ENCODE measurements around the gene PGP. TPM values are rescaled to one million over a fixed set of nuclear protein-coding genes. Genes with fewer than 3 reads are reported as not detected.

PGP gene
- total RNA-seq, 1 donor from 2014 or later, result 36.1 TPM

DNA sequence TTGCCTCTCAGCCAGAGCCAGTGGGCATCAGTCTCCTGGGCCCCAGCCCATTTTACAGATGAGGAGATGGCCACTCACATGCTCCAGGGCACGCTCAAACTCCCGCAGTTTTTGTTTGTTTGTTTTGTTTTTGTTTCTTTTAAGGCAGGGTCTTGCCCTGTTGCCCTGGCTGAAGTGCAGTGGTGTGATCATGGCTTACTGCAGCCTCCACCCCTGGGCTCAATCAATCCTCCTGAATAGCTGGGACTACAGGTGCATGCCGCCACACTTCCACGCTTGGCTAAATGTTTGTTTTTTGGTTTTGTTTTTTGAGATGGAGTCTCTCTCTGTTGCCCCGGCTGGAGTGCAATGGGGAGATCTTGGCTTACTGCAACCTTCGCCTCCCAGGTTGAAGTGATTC lies 12.3 kb upstream of the PGP start:
- no peak overlapping the region for H3K4me3 Mint-ChIP-seq (ENCODE audit: low read depth)
- H3K9me3 Mint-ChIP-seq, result no peaks in the 10 kb centered on the region
- H3K36me3 Mint-ChIP-seq (ENCODE audit: low read depth), result peaks cover 17% of the 10 kb centered on the region
- peaks cover 8% of the 10 kb centered on the region for H3K4me1 Mint-ChIP-seq (ENCODE audit: low read depth)
- no peaks in the 10 kb centered on the region for H3K27me3 Mint-ChIP-seq (ENCODE audit: low read depth)
- no peak overlapping the region for H3K27ac Mint-ChIP-seq
- intact Hi-C loops (cut with micrococcal nuclease), result no loop called here
- no peak for DNase-seq (ENCODE audit: low spot score)

DNA sequence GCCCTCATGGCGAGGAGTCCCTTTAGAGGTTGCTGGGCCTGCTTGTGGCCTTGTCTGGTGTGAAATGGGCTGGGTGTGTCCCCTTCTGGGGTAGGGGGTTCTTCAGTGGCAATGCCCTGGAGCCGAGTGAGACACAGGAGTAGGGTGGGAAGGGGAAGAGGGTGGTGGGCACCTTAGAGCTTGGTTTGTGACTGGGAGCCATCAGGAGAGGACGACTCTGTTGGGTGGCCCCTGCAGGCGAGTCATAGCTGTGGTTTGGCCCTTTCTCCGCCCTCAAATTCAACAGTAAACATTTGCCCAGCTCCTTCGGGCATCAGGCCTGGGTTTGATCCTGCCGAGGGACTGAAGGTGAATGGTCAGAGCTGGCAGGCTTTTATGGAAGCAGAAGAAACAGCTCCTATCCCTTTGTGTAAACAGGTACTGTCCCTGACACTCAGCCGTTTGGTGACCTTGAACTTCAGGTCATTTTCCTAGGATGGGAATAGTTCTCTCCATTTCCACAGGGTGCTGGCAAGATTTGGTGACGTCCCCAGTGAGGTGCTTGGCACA lies 11.7 kb upstream of the PGP start:
- peaks cover 17% of the 10 kb centered on the region for H3K36me3 Mint-ChIP-seq (ENCODE audit: low read depth)
- peak overlapping the region; percentile 56 for H3K4me3 Mint-ChIP-seq (ENCODE audit: low read depth)
- no peaks in the 10 kb centered on the region for H3K9me3 Mint-ChIP-seq
- intact Hi-C loops (cut with micrococcal nuclease), result no loop called here
- no peaks in the 10 kb centered on the region for H3K27me3 Mint-ChIP-seq (ENCODE audit: low read depth)
- H3K27ac Mint-ChIP-seq, result no peak overlapping the region
- DNase-seq (ENCODE audit: low spot score), result no peak
- peaks cover 8% of the 10 kb centered on the region for H3K4me1 Mint-ChIP-seq (ENCODE audit: low read depth)

DNA sequence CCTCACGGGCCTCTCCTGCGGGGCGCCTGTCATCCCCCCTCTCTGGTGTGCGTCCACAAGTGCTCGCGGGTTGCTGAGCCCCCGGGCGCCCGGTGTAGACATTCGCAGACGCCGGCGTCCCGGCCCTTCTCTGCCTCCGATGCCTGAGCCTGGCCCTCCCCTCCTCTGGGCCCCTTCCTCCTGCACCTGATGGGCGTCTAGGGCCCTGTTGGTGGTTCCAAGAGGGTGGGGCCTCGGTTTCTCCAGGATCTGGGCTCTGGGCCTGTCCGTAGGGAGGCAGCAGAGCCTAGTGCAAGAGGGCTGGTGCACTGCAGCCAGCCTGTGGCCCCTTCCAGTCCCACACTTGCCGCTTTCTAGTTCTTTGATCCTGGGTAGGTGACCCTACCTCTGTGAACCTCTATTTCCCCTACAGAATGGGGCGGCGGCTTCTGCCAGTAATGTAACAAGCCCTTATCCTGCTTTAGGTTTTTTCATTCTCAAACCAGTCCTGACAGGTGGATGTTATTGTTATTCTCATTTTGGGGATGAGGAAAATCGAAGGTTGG lies 9.4 kb upstream of the PGP start:
- Mint-ChIP-seq H3K36me3 (ENCODE audit: low read depth) (peaks cover 5% of the 10 kb centered on the region), H3K4me3 (ENCODE audit: low read depth) (peak overlapping the region; percentile 82), H3K27ac (peak overlapping the region; percentile 68), H3K4me1 (ENCODE audit: low read depth) (peaks cover 8% of the 10 kb centered on the region), H3K9me3 (no peaks in the 10 kb centered on the region), H3K27me3 (ENCODE audit: low read depth) (no peaks in the 10 kb centered on the region)
- intact Hi-C loops (cut with micrococcal nuclease), result loop anchor here (1.0 to 2.0 kb wide), 4 partner anchors 9 to 289 kb away; partner anchors contain the start of genes ATP6V0C, MLST8 and RNPS1
- DNase-seq (ENCODE audit: low spot score), result peak; percentile 26

DNA sequence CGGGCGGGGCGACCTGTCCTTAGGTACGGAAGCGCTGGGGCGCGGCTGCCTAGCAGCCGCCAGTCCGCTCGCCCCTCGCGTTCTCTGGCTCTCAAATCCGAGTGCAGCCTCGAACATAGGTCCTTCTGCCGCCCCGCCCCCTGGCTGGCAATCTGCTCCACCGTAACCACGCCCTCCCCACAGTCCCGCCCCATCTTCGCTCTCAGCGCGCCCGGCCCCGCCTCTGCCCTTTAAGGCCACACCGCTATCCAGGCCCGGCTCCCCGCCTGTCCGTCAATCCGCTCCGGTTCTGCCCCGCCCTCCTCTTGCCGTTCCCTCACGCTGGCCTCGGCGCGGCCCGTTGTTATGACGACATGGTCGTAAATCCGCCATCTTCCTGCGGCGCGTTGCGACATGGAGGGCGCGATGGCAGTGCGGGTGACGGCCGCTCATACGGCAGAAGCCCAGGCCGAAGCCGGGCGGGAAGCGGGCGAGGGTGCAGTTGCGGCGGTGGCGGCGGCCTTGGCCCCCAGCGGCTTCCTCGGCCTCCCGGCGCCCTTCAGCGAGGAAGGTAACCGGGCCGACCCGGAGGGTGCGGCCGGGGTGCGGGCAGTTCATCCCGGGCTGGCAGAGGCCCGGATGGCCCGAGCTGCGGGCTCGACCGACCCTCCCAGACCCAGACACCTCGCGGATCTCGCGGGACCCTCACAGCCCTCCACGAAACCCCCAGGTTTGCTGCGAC lies 8.7 kb upstream of the PGP start, which contains the start of gene E4F1:
Gene E4F1 (plus strand): TSS at position 371 of the 721 bp plus-strand sequence. CDS start 23 bp downstream, at position 394.
- peak; percentile 100 for DNase-seq (ENCODE audit: low spot score)
- Mint-ChIP-seq H3K9me3 (no peaks in the 10 kb centered on the region), H3K27ac (peak within 1 kb of the TSS; percentile 75), H3K36me3 (ENCODE audit: low read depth) (peaks cover 5% of the 10 kb centered on the region), H3K4me1 (ENCODE audit: low read depth) (peaks cover 8% of the 10 kb centered on the region), H3K27me3 (ENCODE audit: low read depth) (no peaks in the 10 kb centered on the region), H3K4me3 (ENCODE audit: low read depth) (peak within 1 kb of the TSS; percentile 82)
- intact Hi-C loops (cut with micrococcal nuclease), result loop anchor here (1.0 to 2.0 kb wide), 4 partner anchors 8 to 289 kb away; partner anchors contain the start of genes ATP6V0C, MLST8 and RNPS1

DNA sequence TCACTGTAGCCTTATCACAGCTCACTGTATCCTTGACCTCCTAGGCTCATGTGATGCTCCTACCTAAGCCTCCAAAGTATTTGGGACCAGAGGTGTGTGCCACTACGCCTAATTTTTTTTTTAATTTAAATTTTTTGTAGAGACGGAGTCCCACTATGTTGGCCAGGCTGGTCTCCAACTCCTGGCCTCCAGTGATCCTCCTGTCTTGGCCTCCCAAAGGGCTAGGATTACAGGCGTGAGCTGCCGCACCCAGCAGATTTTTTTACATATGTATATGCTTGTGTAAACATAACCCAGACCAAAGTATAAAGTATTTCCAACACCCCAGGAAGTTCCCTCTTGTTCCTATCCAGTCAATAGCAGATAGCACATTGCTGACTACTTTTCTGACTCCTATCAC lies 1.7 kb upstream of the PGP start:
- Mint-ChIP-seq H3K36me3 (ENCODE audit: low read depth) (peaks cover 21% of the 10 kb centered on the region), H3K4me3 (ENCODE audit: low read depth) (peak overlapping the region; percentile 89), H3K9me3 (no peaks in the 10 kb centered on the region), H3K4me1 (ENCODE audit: low read depth) (peaks cover 16% of the 10 kb centered on the region), H3K27ac (peak overlapping the region; percentile 63), H3K27me3 (ENCODE audit: low read depth) (no peaks in the 10 kb centered on the region)
- intact Hi-C loops (cut with micrococcal nuclease), result no loop called here
- DNase-seq (ENCODE audit: low spot score), result no peak

DNA sequence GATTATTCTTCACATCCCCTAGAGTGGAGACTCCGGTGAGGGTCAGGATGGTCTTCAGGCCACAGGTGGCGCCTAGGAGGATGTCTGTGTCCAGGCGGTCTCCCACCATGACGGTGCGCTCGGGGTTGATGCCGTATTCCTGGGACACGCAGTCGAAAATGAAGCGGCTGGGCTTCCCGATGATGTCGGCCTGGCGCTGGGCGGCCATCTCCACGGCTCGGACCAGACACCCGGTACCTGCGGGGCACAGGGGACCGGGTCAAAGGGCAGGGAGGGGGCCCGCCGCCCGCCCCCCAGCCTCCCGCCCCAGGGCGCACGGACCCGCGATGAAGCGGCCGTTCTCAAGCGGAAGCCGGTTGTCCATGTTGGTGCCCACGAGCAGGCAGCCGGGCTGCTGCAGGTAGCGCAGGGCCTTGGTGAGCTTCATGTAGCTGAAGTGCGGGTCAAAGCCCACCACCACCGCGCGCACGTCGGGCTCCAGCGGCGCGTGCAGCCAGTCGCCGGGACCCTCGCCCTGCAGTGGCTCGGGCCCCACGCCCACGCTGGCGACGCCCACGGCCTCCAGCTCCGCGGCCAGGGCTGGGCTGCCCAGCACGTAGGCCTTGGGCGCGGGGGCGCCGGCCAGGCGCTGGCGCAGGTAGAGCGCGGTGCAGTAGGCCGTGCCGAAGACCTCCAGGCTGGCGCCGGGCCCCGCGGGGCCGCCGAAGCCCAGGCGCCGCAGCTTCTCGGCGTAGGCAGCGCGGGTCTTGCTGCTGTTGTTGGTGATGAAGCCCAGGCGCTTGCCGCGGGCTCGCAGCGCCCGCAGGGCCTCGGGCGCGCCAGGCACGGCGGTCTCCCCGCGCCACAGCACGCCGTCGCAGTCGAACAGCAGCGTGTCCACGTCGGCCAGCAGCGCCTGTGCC lies 572 bp downstream of the PGP start:
- H3K4me1 Mint-ChIP-seq (ENCODE audit: low read depth), result peaks cover 16% of the 10 kb centered on the region
- no peaks in the 10 kb centered on the region for H3K27me3 Mint-ChIP-seq (ENCODE audit: low read depth)
- H3K4me3 Mint-ChIP-seq (ENCODE audit: low read depth), result peak overlapping the region; percentile 80
- intact Hi-C loops (cut with micrococcal nuclease), result loop anchor here (2.0 kb wide), 1 partner anchor 59 kb away; the partner anchor contains the start of gene TRAF7
- peaks cover 21% of the 10 kb centered on the region for H3K36me3 Mint-ChIP-seq (ENCODE audit: low read depth)
- no peak for DNase-seq (ENCODE audit: low spot score)
- H3K9me3 Mint-ChIP-seq, result no peaks in the 10 kb centered on the region
- H3K27ac Mint-ChIP-seq, result peak overlapping the region; percentile 51

DNA sequence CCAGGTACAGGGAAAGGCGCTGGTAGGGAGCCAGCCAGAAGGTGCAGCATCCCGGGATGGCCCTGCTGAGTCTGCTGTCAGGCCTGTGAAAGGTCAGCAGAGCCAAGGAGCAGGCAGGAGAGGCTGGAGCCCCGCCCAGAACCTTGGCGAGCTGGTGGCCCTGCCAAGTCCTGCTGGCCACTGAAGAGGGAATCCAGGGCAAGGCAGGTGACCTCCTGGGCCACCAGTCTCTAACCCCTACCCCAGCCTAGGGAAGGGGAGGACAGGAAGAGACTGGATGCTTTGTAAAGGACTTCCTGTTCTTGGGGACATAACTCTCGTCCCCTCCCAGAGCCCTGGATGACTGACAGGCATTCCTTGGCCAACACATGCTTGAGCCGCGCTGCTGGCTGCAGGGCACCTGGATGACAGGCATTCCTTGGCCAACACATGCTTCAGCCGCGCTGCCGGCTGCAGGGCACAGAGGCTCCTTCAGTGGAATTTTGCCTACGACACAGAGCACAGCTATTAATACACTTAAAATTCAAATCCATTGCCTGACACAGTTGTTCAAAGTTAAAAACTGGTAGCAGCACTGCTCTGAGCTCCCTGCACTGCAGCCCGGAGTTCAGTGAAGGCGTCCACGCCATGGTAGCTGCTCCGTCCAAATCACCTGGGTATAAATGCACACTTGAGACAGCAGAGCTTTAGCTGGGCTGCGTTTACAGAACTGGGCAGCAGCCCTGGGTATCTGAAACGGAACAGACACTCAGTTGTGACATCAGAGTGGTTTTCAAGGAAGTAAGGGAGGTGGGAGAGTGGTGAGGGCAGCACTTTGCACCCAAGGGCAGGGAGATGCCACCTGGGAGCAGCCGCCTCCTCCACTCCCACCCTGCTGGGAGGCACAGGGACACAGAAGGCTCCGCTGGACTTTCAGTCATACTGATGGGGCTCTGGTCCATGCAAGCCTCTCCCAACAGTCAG lies 2.0 kb downstream of the PGP start:
- Mint-ChIP-seq H3K27ac (peak overlapping the region; percentile 2), H3K9me3 (no peaks in the 10 kb centered on the region), H3K4me3 (ENCODE audit: low read depth) (peak overlapping the region; percentile 80), H3K4me1 (ENCODE audit: low read depth) (peaks cover 18% of the 10 kb centered on the region), H3K27me3 (ENCODE audit: low read depth) (no peaks in the 10 kb centered on the region), H3K36me3 (ENCODE audit: low read depth) (peaks cover 34% of the 10 kb centered on the region)
- intact Hi-C loops (cut with micrococcal nuclease), result no loop called here
- no peak for DNase-seq (ENCODE audit: low spot score)

DNA sequence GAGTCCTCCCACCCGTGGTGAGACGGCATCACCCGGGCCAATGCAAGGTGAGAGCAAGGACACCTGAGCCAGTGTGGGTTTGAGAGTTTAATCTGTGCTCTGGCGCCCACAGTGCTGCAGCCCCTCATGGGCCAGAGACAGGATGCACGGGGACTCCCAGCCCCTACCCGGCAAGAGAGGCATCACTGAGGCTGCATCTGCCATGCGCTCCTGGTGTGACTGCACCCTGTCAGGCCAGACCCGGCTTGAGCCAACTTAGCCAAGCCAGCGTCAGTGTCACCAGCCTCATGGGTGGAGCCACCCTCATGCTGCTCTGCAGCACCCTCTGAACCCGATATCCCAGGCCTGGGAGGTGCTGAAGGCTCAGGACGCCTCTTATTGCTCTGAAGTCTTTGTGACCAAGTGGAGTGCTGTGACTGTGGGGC lies 2.7 kb downstream of the PGP start:
- no peak for DNase-seq (ENCODE audit: low spot score)
- peaks cover 41% of the 10 kb centered on the region for H3K36me3 Mint-ChIP-seq (ENCODE audit: low read depth)
- no peaks in the 10 kb centered on the region for H3K9me3 Mint-ChIP-seq
- H3K27me3 Mint-ChIP-seq (ENCODE audit: low read depth), result no peaks in the 10 kb centered on the region
- peak overlapping the region; percentile 2 for H3K27ac Mint-ChIP-seq
- intact Hi-C loops (cut with micrococcal nuclease), result no loop called here
- peak overlapping the region; percentile 42 for H3K4me3 Mint-ChIP-seq (ENCODE audit: low read depth)
- H3K4me1 Mint-ChIP-seq (ENCODE audit: low read depth), result peaks cover 22% of the 10 kb centered on the region

DNA sequence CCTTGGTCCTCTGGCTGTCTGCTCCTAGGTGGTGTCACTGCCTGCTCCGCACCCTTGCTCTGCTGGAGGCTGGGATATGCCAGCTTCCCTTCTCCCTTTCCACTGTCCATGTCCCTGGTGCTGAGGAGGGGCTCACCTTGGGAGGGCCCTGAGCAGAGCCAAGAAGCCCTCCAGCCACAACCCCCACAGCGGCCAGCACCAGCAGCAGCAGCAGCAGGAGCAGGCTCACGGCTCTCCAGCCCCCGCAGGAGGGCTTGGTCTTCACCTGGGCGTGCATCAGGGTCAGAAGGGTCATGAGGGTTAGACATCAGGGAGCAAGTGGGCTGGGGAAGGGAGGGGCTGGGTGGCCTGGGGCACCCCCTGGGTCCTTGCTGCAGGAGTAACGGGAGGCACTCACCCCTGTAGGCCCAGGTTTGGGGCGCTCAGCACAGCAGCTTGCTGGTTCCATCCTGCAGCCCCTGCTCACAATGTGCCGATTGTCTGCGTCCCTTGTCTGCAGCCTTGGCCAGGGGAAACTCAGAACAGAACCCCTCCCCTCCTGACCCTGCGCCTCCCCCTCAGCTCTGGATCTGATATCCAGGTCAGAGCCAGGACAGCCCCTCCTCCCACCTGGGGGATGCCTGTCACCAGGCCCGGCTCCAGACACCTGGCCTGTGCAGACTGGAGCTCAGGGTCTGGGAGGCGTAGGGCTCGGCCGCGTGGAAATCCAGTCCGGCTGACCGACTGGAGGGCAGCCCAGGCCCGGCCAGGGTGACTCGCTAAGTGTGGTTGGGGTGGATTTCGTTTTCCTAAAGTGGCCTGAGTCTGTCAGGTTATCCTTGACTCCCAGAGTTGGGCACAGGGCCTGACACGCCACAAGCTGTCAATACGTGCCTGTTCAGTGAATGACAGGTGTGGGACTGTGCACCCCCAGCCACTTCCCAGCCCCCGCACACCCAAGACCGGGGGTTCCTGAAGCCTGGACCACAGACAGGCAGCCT lies 4.0 kb downstream of the PGP start, which contains the start of gene BRICD5:
Gene BRICD5 (minus strand): TSS at position 478 of the 980 bp plus-strand sequence. CDS start 30 bp downstream, at position 448.
- Mint-ChIP-seq H3K4me1 (ENCODE audit: low read depth) (peaks cover 23% of the 10 kb centered on the region), H3K9me3 (no peaks in the 10 kb centered on the region), H3K27me3 (ENCODE audit: low read depth) (no peaks in the 10 kb centered on the region), H3K27ac (no peak within 1 kb of the TSS), H3K36me3 (ENCODE audit: low read depth) (peaks cover 47% of the 10 kb centered on the region), H3K4me3 (ENCODE audit: low read depth) (peak within 1 kb of the TSS; percentile 15)
- intact Hi-C loops (cut with micrococcal nuclease), result no loop called here
- DNase-seq (ENCODE audit: low spot score), result no peak

DNA sequence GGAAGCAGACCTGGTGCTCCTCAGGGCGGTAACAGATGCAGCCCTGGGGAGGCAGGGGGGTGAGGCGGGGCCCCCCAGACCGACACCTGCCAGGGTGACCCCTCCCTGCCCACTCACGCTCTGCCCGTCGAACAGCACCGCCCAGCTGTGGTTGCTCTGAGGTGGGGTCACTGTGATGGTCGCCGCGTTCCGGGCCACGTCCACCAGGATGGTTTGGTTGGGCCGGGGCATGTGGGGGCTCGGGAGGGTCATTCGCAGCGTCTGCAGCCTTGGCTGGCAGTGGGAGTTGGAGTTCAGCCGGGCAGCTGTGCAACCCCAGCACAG lies 4.7 kb downstream of the PGP start:
- peaks cover 23% of the 10 kb centered on the region for H3K4me1 Mint-ChIP-seq (ENCODE audit: low read depth)
- H3K27ac Mint-ChIP-seq, result no peak overlapping the region
- intact Hi-C loops (cut with micrococcal nuclease), result no loop called here
- H3K9me3 Mint-ChIP-seq, result no peaks in the 10 kb centered on the region
- H3K36me3 Mint-ChIP-seq (ENCODE audit: low read depth), result peaks cover 47% of the 10 kb centered on the region
- no peak overlapping the region for H3K4me3 Mint-ChIP-seq (ENCODE audit: low read depth)
- no peaks in the 10 kb centered on the region for H3K27me3 Mint-ChIP-seq (ENCODE audit: low read depth)
- no peak for DNase-seq (ENCODE audit: low spot score)
